Osteocyte (in vitro differentiated cells): Measurements from ENCODE around the gene NOP53. TPM values are rescaled to one million over a fixed set of nuclear protein-coding genes. Genes with fewer than 3 reads are reported as not detected.
"Not testable (repeated sequence)": the region's sequence is repeated elsewhere in the genome, so short reads cannot be mapped to it uniquely, and the experiment has no call there.

Source experiments
- DNase-seq: peaks from one replicate; pipeline ENCODE4 v3.0.0; 2021; ENCODE audit warnings: mixed read lengths; ENCODE audit not compliant: unreplicated experiment; ENCODE audit errors: extremely low spot score
- H3K27ac Mint-ChIP-seq: one replicate; pipeline ENCODE4 v1.8.0; 2021; ENCODE audit warnings: mild to moderate bottlenecking, mixed read lengths; ENCODE audit not compliant: unreplicated experiment
- H3K27me3 Mint-ChIP-seq: one replicate; pipeline ENCODE4 v1.8.0; 2021; ENCODE audit warnings: mixed read lengths; ENCODE audit not compliant: unreplicated experiment
- H3K36me3 Mint-ChIP-seq: one replicate; pipeline ENCODE4 v1.8.0; 2021; ENCODE audit warnings: mixed read lengths; ENCODE audit not compliant: unreplicated experiment
- H3K4me1 Mint-ChIP-seq: one replicate; pipeline ENCODE4 v1.8.0; 2021; ENCODE audit warnings: mixed read lengths; ENCODE audit not compliant: unreplicated experiment
- H3K4me3 Mint-ChIP-seq: one replicate; pipeline ENCODE4 v1.8.0; 2021; ENCODE audit warnings: mild to moderate bottlenecking, moderate library complexity, mixed read lengths; ENCODE audit not compliant: unreplicated experiment
- H3K9me3 Mint-ChIP-seq: one replicate; pipeline ENCODE4 v1.8.0; 2021; ENCODE audit warnings: mixed read lengths; ENCODE audit not compliant: unreplicated experiment
- total RNA-seq: library from RNA; stranded (reverse); gene quantifications from 2 replicates; pipeline ENCODE4 v1.2.1, GENCODE V29; 2021
- TF ChIP-seq, protein P1 (sequence below): fragments of 200-600 bp; sonication (generic); IDR thresholded peaks from 2 replicates; pipeline ENCODE4 v1.5.0; 2021; ENCODE audit warnings: antibody characterized with exemption, mild to moderate bottlenecking, moderate library complexity

NOP53 gene
- total RNA-seq, 1 donor from 2014 or later: 232 TPM

- H3K4me3 Mint-ChIP-seq: no peak overlapping the region
- no peak overlapping the region for H3K27ac Mint-ChIP-seq
- no peak for DNase-seq
- TF ChIP-seq, protein P1, sequence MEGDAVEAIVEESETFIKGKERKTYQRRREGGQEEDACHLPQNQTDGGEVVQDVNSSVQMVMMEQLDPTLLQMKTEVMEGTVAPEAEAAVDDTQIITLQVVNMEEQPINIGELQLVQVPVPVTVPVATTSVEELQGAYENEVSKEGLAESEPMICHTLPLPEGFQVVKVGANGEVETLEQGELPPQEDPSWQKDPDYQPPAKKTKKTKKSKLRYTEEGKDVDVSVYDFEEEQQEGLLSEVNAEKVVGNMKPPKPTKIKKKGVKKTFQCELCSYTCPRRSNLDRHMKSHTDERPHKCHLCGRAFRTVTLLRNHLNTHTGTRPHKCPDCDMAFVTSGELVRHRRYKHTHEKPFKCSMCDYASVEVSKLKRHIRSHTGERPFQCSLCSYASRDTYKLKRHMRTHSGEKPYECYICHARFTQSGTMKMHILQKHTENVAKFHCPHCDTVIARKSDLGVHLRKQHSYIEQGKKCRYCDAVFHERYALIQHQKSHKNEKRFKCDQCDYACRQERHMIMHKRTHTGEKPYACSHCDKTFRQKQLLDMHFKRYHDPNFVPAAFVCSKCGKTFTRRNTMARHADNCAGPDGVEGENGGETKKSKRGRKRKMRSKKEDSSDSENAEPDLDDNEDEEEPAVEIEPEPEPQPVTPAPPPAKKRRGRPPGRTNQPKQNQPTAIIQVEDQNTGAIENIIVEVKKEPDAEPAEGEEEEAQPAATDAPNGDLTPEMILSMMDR: no peak
- H3K4me1 Mint-ChIP-seq: peaks cover 2% of the 10 kb centered on the region
- H3K9me3 Mint-ChIP-seq: no peaks in the 10 kb centered on the region
- no peaks in the 10 kb centered on the region for H3K36me3 Mint-ChIP-seq
- peaks cover 8% of the 10 kb centered on the region for H3K27me3 Mint-ChIP-seq
Measured at GRCh38 chr19:47769534-47769933, 24.2 kb downstream of the NOP53 start.

DNA sequence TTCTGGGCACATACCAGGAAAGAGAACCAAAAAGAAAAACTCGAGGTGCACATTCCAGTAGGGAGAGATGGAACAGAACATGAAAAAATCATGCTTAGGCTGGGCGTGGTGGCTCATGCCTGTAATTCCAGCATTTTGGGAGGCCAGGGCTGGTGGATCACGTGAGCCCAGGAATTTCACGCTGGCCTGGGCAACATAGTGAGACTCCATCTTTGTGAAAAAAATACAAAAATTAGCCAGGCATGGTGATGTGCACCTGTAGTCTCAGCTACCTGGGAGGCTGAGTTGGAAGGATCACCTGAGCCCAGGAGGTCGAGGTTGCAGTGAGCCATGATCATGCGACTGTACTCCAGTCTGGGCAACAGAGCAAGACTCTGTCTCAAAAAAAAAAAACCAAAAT lies 25.9 kb downstream of the NOP53 start:
- not testable (repeated sequence) for H3K9me3 Mint-ChIP-seq, H3K4me1 Mint-ChIP-seq, H3K36me3 Mint-ChIP-seq, DNase-seq, H3K27me3 Mint-ChIP-seq, H3K27ac Mint-ChIP-seq, H3K4me3 Mint-ChIP-seq

DNA sequence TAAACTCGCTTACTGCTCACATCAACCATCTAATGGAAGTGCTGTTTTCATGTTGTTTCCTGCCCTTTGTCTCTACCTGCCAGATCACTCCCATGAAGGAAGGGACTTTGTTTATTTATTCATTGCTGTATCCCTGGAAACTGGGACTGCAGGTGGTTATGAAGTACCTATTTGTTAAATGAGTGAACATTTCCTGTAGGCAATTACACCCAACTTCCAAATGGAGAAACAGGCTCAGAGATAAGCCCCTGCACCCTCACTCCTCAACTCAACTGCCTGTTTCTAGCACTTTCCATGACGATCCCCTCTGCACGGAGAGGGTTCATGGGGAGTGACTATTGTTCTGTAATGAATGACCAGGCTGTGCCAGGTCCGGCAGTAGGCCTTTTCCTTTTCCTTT lies 31.2 kb downstream of the NOP53 start:
- Mint-ChIP-seq H3K36me3 (peaks cover 5% of the 10 kb centered on the region), H3K9me3 (no peaks in the 10 kb centered on the region), H3K4me1 (peaks cover 27% of the 10 kb centered on the region), H3K27me3 (no peaks in the 10 kb centered on the region), H3K27ac (no peak overlapping the region), H3K4me3 (peak overlapping the region; percentile 44)
- no peak for DNase-seq
- TF ChIP-seq, protein P1: no peak

DNA sequence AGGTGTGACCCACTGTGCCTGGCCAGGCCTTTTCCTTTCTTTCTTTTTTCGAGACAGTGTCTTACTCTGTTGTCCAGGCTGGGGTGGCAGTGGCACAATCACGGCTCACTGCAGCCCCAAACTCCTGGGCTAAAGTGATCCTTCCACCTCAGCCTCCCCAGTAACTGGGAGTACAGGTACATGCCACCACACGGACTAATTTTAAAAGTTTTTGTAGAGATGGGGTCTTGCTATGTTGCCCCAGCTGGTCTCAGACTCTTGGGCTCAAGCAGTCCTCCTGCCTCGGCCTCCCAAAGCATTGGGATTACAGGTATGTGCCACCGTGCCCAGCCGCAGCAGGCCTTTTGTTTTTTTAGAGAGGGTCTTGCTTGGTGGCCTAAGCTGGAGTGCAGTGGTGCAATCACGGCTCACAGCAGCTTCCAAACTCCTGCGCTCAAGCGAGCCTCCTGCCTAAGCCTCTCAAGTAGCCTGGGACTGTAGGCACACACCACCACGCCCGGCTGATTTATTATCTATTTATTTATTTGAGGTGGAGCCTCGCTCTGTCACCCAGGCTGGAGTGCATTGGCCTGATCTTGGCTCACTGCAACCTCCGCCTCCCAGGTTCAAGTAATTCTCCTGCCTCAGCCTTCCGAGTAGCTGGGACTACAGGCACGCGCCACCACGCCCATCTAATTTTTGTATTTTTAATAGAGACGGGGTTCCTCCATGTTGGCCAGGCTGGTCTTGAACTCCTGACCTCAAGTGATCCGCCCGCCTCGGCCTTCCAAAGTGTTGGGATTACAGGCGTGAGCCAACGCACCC lies 32.1 kb downstream of the NOP53 start:
- not testable (repeated sequence) for H3K27me3 Mint-ChIP-seq, DNase-seq, H3K9me3 Mint-ChIP-seq
- Mint-ChIP-seq H3K4me1 (peaks cover 27% of the 10 kb centered on the region), H3K27ac (peak overlapping the region; percentile 95), H3K4me3 (peak overlapping the region; percentile 99), H3K36me3 (peaks cover 14% of the 10 kb centered on the region)

GRCh38 chr19:47778049-47778953 lies 33.0 kb downstream of the NOP53 start, which contains the start of gene SELENOW:
Gene SELENOW (plus strand): TSS chr19:47778703. CDS start chr19:47778786, 83 bp downstream.
- H3K9me3 Mint-ChIP-seq: no peaks in the 10 kb centered on the region
- no peaks in the 10 kb centered on the region for H3K27me3 Mint-ChIP-seq
- TF ChIP-seq, protein P1: no peak
- H3K27ac Mint-ChIP-seq: peak within 1 kb of the TSS; percentile 95
- H3K4me1 Mint-ChIP-seq: peaks cover 27% of the 10 kb centered on the region
- H3K4me3 Mint-ChIP-seq: peak within 1 kb of the TSS; percentile 99
- H3K36me3 Mint-ChIP-seq: peaks cover 15% of the 10 kb centered on the region
- peak; percentile 93 for DNase-seq
